ENCODE data around the gene ALDH4A1.
"Not testable (repeated sequence)": the region's sequence is repeated elsewhere in the genome, so short reads cannot be mapped to it uniquely, and the experiment has no call there.

ALDH4A1 gene

DNA sequence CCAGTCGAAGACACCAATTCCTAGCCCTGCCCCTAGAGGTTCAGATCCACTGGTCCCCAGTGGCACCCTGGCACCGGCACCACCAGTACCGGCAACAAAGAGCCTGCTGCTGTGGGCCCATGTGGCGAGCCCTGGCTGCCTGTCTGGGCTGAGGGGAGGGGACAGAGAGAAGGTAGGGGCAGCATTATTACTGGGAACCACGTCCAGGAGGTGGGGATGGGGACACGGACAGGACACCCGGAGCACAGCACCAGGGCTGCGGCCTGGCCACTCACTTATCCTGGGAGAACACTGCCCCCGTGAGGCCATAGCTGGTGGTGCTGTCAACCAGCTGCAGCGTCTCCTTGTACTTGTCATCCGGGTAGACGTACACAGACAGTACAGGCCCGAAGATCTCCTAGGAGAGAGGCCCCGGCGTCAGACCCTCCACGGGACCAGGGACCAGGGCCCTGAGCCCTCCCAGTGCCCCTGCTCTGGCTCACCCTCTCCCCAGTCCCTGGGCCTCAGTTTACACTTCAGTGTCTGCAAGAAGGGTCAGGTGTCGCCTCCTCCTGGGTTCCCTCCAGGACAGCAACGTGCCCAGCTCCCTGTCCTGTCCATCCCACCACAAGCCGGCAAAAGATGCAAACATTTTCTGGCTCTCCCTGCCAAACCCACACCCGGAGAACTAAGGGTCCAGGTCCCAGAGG lies 27.1 kb downstream of the ALDH4A1 start:
- DNase-seq (ENCODE audit: low spot score), result peak; percentile 89
- TF ChIP-seq, protein P1, sequence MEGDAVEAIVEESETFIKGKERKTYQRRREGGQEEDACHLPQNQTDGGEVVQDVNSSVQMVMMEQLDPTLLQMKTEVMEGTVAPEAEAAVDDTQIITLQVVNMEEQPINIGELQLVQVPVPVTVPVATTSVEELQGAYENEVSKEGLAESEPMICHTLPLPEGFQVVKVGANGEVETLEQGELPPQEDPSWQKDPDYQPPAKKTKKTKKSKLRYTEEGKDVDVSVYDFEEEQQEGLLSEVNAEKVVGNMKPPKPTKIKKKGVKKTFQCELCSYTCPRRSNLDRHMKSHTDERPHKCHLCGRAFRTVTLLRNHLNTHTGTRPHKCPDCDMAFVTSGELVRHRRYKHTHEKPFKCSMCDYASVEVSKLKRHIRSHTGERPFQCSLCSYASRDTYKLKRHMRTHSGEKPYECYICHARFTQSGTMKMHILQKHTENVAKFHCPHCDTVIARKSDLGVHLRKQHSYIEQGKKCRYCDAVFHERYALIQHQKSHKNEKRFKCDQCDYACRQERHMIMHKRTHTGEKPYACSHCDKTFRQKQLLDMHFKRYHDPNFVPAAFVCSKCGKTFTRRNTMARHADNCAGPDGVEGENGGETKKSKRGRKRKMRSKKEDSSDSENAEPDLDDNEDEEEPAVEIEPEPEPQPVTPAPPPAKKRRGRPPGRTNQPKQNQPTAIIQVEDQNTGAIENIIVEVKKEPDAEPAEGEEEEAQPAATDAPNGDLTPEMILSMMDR (IDR thresholded peaks at IDR 0.05; ENCODE audit: extremely low read depth, insufficient read depth, missing control alignments), result peak; percentile 80
- in situ Hi-C loops (cut with MboI; ENCODE audit: low pct_unique_long_range_greater_than_20kb, low sequenced_read_pairs, unreplicated experiment), result no loop called here

GRCh38 chr1:18874600-18874999 lies 27.8 kb downstream of the ALDH4A1 start:
- TF ChIP-seq, protein P1 (IDR thresholded peaks at IDR 0.05; ENCODE audit: extremely low read depth, insufficient read depth, missing control alignments), result no peak
- DNase-seq (ENCODE audit: low spot score), result no peak
- in situ Hi-C loops (cut with MboI; ENCODE audit: low pct_unique_long_range_greater_than_20kb, low sequenced_read_pairs, unreplicated experiment), result no loop called here

DNA sequence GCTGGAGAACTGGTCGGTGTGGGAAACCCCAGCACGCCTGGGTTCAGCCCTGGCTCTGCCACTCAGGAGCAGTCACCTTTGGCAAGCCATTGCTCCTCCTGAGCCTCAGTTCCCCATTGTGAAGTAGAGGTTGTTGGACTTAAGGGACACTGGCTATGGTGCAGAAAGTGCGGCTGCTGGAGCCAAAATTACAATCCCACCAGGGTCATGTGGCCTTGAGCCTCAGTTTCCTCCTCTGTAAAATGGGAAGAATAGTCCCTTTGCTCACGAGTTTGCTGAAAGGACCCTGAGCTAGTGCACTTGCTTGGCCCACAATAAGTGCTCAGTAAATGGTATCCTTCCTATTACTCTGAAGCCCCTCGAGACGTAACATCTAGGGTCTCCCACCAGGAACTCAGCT lies 28.3 kb downstream of the ALDH4A1 start:
- TF ChIP-seq, protein P1 (IDR thresholded peaks at IDR 0.05; ENCODE audit: extremely low read depth, insufficient read depth, missing control alignments), result no peak
- in situ Hi-C loops (cut with MboI; ENCODE audit: low pct_unique_long_range_greater_than_20kb, low sequenced_read_pairs, unreplicated experiment), result no loop called here
- DNase-seq (ENCODE audit: low spot score), result no peak

DNA sequence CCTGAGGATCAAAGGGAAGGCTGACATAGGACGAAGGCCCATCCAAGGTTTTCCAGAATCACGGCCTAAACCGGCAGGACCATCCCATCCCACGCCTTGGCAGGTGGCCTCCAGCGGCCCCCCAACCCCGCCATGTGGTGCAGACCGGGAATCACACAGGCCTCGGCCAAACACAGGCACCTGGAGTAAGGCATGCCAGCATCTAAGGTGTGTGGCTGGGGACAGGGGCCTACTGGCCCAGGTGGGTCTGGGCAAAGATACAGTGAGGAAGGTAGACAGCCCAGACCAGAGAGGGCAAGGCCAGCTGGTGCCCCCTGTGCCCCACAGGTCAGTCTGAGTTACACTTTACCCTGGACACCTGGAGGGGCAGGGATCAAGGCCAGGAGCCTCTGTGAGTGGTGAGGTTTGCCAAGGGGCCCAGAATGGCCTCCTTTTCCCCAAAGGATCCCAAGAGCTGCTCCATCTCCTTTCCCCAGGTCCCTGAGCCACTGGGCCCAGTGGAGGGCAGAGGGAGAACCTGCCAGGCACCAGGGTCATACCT lies 30.2 kb downstream of the ALDH4A1 start:
- in situ Hi-C loops (cut with MboI; ENCODE audit: low pct_unique_long_range_greater_than_20kb, low sequenced_read_pairs, unreplicated experiment), result no loop called here
- no peak for DNase-seq (ENCODE audit: low spot score)
- TF ChIP-seq, protein P1 (IDR thresholded peaks at IDR 0.05; ENCODE audit: extremely low read depth, insufficient read depth, missing control alignments), result no peak

- TF ChIP-seq, protein P1 (IDR thresholded peaks at IDR 0.05; ENCODE audit: extremely low read depth, insufficient read depth, missing control alignments), result no peak
- in situ Hi-C loops (cut with MboI; ENCODE audit: low pct_unique_long_range_greater_than_20kb, low sequenced_read_pairs, unreplicated experiment), result no loop called here
- no peak for DNase-seq (ENCODE audit: low spot score)
Measured at GRCh38 chr1:18871401-18872070, 30.8 kb downstream of the ALDH4A1 start.

DNA sequence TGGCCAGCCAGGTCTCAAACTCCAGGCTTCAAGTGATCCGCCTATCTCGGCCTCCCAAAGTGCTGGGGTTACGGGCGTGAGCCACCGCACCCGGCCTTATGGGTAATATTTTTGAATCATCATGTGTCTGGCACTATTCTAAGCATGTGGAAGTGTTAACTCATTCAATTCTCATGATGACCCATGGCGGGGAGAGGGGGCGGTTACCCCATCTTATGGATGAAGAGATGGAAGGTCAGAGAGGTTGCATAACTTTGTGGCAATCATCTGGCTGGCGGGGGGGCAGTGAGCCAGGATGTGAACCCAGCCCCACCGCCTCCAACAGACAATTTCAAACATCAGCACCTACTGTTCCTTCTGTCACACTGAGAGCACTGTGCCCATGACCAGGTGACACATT lies 31.4 kb downstream of the ALDH4A1 start:
- no peak for DNase-seq (ENCODE audit: low spot score)
- in situ Hi-C loops (cut with MboI; ENCODE audit: low pct_unique_long_range_greater_than_20kb, low sequenced_read_pairs, unreplicated experiment), result no loop called here
- TF ChIP-seq, protein P1 (IDR thresholded peaks at IDR 0.05; ENCODE audit: extremely low read depth, insufficient read depth, missing control alignments), result no peak

DNA sequence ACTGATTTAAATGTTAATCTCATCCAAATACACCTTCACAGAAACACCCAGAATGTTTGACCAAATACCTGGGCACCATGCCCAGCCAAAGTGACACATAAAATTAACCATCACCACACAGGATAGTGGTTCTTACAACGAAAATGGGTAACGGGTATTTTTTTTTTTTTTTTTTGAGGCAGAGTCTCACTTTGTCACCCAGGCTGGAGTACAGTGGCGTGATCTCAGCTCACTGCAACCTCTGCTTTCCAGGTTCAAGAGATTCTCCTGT lies 31.8 kb downstream of the ALDH4A1 start:
- in situ Hi-C loops (cut with MboI; ENCODE audit: low pct_unique_long_range_greater_than_20kb, low sequenced_read_pairs, unreplicated experiment); DNase-seq (ENCODE audit: low spot score): not testable (repeated sequence)
